Measurements from ENCODE around the gene CAPZA2. TPM values are rescaled to one million over a fixed set of nuclear protein-coding genes. Genes with fewer than 3 reads are reported as not detected.

Gene CAPZA2
- total and polyA plus RNA-seq, 2 experiments from 2014 or later: 201 to 301 TPM

DNA sequence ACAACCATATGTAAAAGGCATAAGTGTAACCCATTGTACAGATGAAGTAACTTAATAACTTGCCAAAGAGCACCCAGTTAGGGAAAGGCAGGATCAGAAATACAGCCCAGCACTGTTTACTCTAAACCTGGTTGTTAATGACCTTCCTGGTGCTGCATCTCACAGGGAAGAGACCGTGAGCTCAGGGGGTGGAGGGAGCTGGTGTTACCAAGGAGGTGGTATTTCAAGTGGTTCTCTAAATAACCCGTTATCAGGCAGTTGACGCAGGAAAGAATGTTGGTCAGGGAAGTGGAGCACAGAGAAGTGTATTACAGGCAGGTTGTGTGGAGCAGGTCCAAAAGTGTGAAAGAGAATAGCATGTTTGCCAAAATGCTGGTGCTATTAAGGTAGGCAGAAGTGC is 86.5 kb downstream of the CAPZA2 start:
- no peak overlapping the region for H3K9ac ChIP-seq
- no peaks in the 10 kb centered on the region for H3K79me2 ChIP-seq (ENCODE audit: insufficient read depth)
- H3K36me3 ChIP-seq (ENCODE audit: low read depth): no peaks in the 10 kb centered on the region
- H3K27me3 ChIP-seq (replicated peaks; ENCODE audit: insufficient read depth): no peaks in the 10 kb centered on the region
- H3K27ac ChIP-seq: no peak overlapping the region
- H3K9me3 ChIP-seq (ENCODE audit: low read depth): no peaks in the 10 kb centered on the region
- TF ChIP-seq EZH2phosphoT487 (IDR thresholded peaks at IDR 0.05; ENCODE audit: insufficient read depth, low read depth): no peak
- TF ChIP-seq EZH2 (IDR thresholded peaks at IDR 0.05; ENCODE audit: insufficient read depth, poor library complexity, severe bottlenecking): no peak
- H2AFZ ChIP-seq: no peak overlapping the region
- no peak overlapping the region for H3K4me3 ChIP-seq
- no peak overlapping the region for H3K4me2 ChIP-seq (ENCODE audit: unreplicated experiment)
- H3K4me1 ChIP-seq (ENCODE audit: insufficient read depth): peaks cover 6% of the 10 kb centered on the region
- no peaks in the 10 kb centered on the region for H4K20me1 ChIP-seq (ENCODE audit: insufficient read depth)
- no peak for DNase-seq
- WGBS, 2 experiments (ENCODE audit: low coverage in 1 of 2, low lambda C conversion rate in 2 of 2, missing lambda C conversion rate in 2 of 2): 69 to 74% methylated on average over 3 of the region's 3 CpGs
- peaks cover 6% of the 10 kb centered on the region; the same call in 1 of the 2 replicates for H3F3A ChIP-seq (ENCODE audit: insufficient read depth)
- H3K9me2 ChIP-seq (ENCODE audit: insufficient read depth): no peaks in the 10 kb centered on the region
- in situ Hi-C loops (cut with MboI): no loop called here

DNA sequence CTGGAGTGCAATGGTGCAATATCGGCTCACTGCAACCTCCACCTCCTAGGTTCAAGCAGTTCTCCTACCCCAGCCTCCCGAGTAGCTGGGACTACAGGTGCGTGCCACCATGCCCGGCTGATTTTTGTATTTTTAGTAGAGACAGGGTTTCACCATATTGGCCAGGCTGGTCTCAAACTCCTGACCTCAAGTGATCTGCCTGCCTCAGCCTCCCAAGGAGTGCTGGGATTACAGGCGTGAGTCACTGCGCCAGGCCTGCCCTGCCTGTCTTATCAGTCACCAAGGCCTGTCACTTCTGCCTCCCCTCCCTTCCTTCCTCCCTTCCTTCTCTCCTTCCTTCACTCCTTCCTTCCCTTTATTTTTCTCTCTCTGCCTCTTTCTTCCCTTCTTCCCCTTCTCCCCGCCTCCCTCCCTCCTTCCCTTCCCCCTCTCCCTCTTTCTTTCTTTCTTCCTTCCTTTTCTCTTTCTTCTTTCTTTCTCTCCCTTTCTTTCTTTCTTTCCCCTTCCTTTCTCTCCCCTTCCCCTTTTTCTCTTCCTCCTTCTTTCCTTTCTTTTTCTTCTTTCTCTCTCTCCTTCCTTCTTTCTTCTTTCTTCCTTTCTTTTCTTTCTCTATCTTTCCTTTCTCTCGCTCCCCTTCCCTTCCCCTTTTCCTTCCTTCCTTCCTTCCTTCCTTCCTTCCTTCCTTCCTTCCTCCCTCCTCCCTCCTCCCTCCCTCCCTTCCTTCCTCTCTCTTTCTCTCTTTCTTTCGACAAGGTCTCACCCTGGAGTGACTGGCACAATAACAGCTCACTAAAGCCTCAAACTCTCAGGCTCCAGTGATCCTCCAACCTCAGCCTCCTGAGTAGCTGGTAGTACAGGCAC is 87.8 kb downstream of the CAPZA2 start:
- Histone ChIP-seq H3K4me3 (no peak overlapping the region), H3K9me3 (ENCODE audit: low read depth) (no peaks in the 10 kb centered on the region), H3K79me2 (ENCODE audit: insufficient read depth) (peaks cover 9% of the 10 kb centered on the region), H3K4me2 (ENCODE audit: unreplicated experiment) (no peak overlapping the region), H3K27ac (no peak overlapping the region), H2AFZ (no peak overlapping the region), H3F3A (ENCODE audit: insufficient read depth) (peaks cover 15% of the 10 kb centered on the region), H3K27me3 (replicated peaks; ENCODE audit: insufficient read depth) (no peaks in the 10 kb centered on the region), H3K9me2 (ENCODE audit: insufficient read depth) (no peaks in the 10 kb centered on the region), H3K36me3 (ENCODE audit: low read depth) (no peaks in the 10 kb centered on the region), H3K4me1 (ENCODE audit: insufficient read depth) (peaks cover 12% of the 10 kb centered on the region), H4K20me1 (ENCODE audit: insufficient read depth) (no peaks in the 10 kb centered on the region), H3K9ac (no peak overlapping the region)
- no peak for DNase-seq
- TF ChIP-seq EZH2 (IDR thresholded peaks at IDR 0.05; ENCODE audit: insufficient read depth, poor library complexity, severe bottlenecking) (no peak), EZH2phosphoT487 (IDR thresholded peaks at IDR 0.05; ENCODE audit: insufficient read depth, low read depth) (no peak)
- WGBS, 2 experiments (ENCODE audit: low coverage in 1 of 2, low lambda C conversion rate in 2 of 2, missing lambda C conversion rate in 2 of 2): 94 to 95% methylated on average over 6 to 9 of the region's 9 CpGs
- in situ Hi-C loops (cut with MboI): no loop called here

DNA sequence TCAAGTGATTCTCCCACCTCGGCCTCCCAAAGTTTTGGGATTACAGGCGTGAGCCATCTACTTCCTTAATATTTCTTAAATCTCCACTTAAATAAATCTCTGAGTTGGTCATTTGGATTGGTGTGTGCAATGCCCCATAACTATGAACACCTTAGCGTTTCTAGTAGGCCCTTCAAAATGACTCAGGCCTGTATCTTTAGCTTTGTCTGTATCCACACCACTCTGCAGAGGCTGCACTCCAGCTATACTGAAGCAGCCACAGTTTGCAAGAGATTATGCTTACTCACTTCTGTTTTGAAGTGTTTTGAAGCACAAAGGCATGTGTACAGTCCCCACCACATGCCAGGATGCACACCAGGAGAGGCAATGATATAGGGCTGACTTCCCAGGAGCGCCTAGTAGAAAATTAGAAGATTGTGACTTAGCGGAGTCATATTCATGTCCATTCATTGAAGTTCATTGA is 88.5 kb downstream of the CAPZA2 start:
- H3K9ac ChIP-seq: no peak overlapping the region
- peaks cover 16% of the 10 kb centered on the region for H3F3A ChIP-seq (ENCODE audit: insufficient read depth)
- H4K20me1 ChIP-seq (ENCODE audit: insufficient read depth): no peaks in the 10 kb centered on the region
- no peak overlapping the region for H3K4me2 ChIP-seq (ENCODE audit: unreplicated experiment)
- no peak overlapping the region for H3K27ac ChIP-seq
- no peak for DNase-seq
- H3K79me2 ChIP-seq (ENCODE audit: insufficient read depth): peaks cover 17% of the 10 kb centered on the region
- no peaks in the 10 kb centered on the region for H3K27me3 ChIP-seq (replicated peaks; ENCODE audit: insufficient read depth)
- in situ Hi-C loops (cut with MboI): no loop called here
- H3K4me1 ChIP-seq (ENCODE audit: insufficient read depth): peaks cover 19% of the 10 kb centered on the region
- no peaks in the 10 kb centered on the region for H3K36me3 ChIP-seq (ENCODE audit: low read depth)
- WGBS, 2 experiments (ENCODE audit: low coverage in 1 of 2, low lambda C conversion rate in 2 of 2, missing lambda C conversion rate in 2 of 2): 97% methylated on average over 5 of the region's 5 CpGs
- TF ChIP-seq EZH2phosphoT487 (IDR thresholded peaks at IDR 0.05; ENCODE audit: insufficient read depth, low read depth) (no peak), EZH2 (IDR thresholded peaks at IDR 0.05; ENCODE audit: insufficient read depth, poor library complexity, severe bottlenecking) (no peak)
- no peaks in the 10 kb centered on the region for H3K9me3 ChIP-seq (ENCODE audit: low read depth)
- no peaks in the 10 kb centered on the region for H3K9me2 ChIP-seq (ENCODE audit: insufficient read depth)
- no peak overlapping the region for H3K4me3 ChIP-seq
- H2AFZ ChIP-seq: no peak overlapping the region

DNA sequence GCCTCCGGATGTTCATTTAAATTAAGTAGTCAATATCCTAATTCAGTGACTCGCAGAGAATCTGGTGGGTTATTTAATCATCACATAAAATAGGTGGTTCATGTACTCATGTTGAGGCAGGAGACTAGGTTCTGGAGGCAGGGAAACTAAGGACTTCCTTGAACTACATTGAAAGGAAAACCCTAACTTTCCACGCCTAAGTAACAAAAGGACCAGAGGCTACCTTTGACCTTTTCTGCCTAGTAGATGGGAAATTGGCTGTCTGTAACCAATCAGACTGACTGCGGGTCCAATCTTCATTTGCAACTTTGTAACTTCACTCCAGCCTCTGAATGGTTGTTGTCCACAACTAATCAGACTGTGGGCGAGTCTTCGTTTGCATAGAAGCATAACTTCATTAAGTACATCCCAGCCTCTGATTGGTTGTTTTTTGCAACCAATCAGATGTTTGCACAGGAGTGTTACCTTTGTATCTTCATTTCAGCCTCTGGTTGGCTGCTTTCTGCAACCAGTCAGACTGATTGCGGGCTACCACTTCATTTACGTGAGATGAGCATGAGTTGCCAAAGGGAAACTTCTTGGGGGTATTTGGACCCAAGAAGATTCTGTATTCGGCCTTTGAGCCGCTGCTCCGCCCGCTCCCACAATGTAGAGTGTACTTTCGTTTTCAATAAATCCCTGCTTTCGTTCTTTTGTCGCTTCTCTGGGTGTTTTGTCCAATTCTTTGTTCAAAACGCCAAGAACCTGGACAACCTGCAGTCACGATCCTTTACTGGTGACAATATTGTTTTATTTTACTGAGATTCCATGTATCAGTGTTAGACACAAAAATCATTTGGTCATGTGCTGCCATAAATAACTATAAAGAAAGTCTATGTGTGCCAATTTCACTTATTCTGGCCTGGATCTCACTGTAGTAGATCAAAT is 89.2 kb downstream of the CAPZA2 start:
- no peak for DNase-seq

More for the DNA sequence above, 89.2 kb downstream of the CAPZA2 start:
- Histone ChIP-seq H3K9ac (no peak overlapping the region), H3K36me3 (ENCODE audit: low read depth) (no peaks in the 10 kb centered on the region), H3K9me3 (ENCODE audit: low read depth) (no peaks in the 10 kb centered on the region), H3K4me3 (no peak overlapping the region), H4K20me1 (ENCODE audit: insufficient read depth) (no peaks in the 10 kb centered on the region), H3F3A (ENCODE audit: insufficient read depth) (peaks cover 16% of the 10 kb centered on the region), H3K27ac (no peak overlapping the region), H3K4me1 (ENCODE audit: insufficient read depth) (peaks cover 22% of the 10 kb centered on the region), H3K9me2 (ENCODE audit: insufficient read depth) (no peaks in the 10 kb centered on the region), H2AFZ (no peak overlapping the region), H3K4me2 (ENCODE audit: unreplicated experiment) (no peak overlapping the region), H3K27me3 (replicated peaks; ENCODE audit: insufficient read depth) (no peaks in the 10 kb centered on the region), H3K79me2 (ENCODE audit: insufficient read depth) (peaks cover 24% of the 10 kb centered on the region)
- TF ChIP-seq EZH2phosphoT487 (IDR thresholded peaks at IDR 0.05; ENCODE audit: insufficient read depth, low read depth) (no peak), EZH2 (IDR thresholded peaks at IDR 0.05; ENCODE audit: insufficient read depth, poor library complexity, severe bottlenecking) (no peak)
- 97 to 98% methylated on average over 17 of the region's 17 CpGs for WGBS, 2 experiments (ENCODE audit: low coverage in 1 of 2, low lambda C conversion rate in 2 of 2, missing lambda C conversion rate in 2 of 2)
- in situ Hi-C loops (cut with MboI): no loop called here
